GM12873 (cell line): ENCODE data around the gene TOMM6.

Experiments used
- TF ChIP-seq, protein P1 (sequence below): IDR thresholded peaks from 2 replicates; pipeline ENCODE4 v1.5.1; 2012; ENCODE audit warnings: low read depth, mild to moderate bottlenecking, moderate library complexity, low read length, control low read depth; ENCODE audit not compliant: insufficient read depth; ENCODE audit errors: missing control alignments

Gene TOMM6

DNA sequence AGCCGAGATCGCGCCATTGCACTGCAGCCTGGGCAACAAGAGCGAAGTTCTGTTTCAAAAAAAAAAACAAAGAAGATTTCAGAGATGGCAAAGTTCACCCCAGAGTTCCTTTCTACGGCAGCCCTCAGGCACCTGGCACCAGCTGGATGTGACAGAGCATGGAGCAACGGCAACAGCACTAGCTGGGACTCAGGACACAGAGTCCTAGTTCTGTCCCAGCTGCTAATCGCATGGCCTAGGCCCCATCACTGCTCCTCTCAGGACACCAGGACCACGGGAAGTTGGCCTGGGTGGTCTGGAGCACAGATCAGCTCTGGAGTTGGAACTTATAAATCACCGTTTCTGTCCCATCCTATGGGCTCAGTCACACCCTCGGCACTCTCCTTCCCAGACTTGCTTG lies 41.4 kb upstream of the TOMM6 start:
- TF ChIP-seq, protein P1, sequence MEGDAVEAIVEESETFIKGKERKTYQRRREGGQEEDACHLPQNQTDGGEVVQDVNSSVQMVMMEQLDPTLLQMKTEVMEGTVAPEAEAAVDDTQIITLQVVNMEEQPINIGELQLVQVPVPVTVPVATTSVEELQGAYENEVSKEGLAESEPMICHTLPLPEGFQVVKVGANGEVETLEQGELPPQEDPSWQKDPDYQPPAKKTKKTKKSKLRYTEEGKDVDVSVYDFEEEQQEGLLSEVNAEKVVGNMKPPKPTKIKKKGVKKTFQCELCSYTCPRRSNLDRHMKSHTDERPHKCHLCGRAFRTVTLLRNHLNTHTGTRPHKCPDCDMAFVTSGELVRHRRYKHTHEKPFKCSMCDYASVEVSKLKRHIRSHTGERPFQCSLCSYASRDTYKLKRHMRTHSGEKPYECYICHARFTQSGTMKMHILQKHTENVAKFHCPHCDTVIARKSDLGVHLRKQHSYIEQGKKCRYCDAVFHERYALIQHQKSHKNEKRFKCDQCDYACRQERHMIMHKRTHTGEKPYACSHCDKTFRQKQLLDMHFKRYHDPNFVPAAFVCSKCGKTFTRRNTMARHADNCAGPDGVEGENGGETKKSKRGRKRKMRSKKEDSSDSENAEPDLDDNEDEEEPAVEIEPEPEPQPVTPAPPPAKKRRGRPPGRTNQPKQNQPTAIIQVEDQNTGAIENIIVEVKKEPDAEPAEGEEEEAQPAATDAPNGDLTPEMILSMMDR = no peak

DNA sequence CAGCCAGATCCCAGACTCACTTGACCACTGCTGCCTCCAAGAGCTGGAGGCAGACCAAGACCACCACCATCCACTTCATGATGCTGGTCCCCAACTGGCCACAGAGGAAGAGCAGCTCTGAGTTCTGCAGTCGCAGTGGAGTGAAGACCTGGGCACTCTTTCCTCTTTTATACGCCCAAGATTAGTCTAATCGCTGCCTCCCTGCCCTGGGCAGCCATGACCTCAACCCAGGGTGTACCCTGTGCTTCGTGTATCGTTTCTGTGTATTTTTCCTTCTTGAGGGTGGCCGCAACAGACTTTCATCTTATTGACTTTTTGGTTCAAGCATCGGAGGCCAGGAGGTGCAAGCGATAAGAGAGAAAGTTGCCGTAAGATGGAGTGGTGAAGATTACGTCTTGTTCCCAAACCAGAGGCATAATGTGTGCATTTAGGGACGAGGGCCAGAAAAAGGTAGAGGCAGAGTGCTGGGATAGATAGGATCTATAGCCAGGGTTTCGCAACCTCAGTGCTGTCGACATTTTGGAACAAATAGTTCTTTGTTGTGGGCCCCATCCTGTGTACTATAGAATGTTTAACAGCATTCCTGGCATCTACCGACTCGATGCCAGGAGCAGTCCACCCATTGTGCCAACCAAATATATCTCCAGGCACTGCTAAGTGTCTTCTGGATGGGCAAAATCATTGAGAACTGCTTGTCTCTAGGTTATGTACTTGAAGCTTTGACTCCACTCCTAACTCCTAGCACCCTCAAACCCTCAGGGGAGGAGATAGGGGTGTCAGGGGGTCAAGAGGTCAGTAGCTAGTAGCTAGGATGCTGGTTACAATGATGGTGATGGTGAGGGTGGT lies 40.0 kb upstream of the TOMM6 start, which contains the start of gene PGC:
PGC (minus strand) TSS at position 142 of the 846 bp plus-strand sequence; CDS start at position 79, 63 bp downstream.
- TF ChIP-seq, protein P1 = no peak

DNA sequence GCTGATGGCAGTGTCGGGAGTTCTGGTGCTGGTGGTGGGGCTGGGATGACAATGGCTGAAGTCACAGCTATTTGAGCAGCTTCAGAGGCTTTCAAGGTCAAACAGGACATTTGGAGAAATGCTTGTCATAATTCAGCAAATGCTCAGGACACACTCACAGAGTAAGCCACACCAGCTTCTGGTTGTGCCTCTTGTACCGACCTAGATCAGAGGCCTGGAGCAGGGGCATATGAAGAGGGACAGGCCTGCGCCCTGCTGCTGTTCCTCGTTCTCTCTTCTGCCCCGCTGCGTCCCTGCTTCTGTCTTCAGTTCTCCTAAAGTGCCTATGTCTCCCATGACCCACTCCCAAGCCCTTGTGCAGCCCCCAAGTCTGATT lies 39.4 kb upstream of the TOMM6 start:
- TF ChIP-seq, protein P1 = no peak

DNA sequence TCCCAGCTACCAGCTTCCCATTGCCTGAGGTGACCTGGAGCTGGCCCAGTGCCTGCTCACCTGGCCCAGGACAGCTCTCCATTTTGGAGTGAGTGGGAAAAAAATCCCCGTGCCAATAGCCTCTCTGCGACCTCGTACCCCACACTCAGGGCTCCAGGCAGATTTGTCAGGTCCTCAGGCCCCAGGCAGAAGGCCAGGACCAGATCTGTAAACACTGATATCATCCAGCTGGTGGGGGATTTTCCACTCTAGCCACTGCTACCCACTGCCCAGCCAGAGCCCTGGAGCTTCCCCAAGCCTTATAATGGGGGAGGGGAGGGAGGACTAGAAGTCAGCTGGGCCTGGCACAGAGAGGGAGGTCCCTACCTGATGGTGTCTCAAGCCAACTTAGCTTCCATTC lies 39.0 kb upstream of the TOMM6 start:
- TF ChIP-seq, protein P1 = no peak

DNA sequence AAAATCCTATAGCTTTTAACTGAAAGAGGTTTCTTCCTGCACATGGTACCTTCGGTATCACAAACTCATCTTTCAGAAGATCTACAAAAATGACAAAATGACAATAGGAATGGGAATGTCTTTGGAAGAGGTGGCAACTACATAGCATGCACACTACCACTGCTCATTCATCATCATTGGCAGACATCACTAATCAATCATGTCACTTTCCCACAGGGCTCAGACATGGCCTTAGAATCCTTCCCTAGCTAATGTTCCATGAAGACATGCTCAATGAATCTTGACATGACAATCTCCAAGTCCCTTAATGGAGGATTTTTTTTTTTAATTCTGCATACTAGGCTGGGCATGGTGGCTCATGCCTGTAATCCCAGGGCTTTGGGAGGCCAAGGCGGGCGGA lies 37.1 kb upstream of the TOMM6 start:
- TF ChIP-seq, protein P1 = no peak

DNA sequence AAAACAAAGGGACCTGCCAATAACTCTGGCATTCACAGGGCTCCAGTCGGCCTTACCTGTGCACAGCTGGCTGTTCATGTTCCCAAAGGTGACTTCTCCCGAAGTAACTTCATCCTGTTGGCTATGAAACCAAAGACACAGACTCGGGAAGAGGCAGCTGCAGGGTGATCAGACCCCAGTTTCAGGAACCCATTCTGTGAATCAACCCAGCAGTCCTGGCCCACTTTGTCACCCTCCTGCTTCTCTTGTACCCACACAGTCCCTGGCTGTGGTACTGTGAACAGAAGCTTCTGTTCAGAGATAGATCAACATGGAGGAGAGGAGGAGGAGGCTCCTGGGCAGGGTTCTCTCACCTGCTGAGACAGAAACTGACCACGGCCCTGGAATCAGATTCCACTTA lies 31.6 kb upstream of the TOMM6 start:
- TF ChIP-seq, protein P1 = no peak

DNA sequence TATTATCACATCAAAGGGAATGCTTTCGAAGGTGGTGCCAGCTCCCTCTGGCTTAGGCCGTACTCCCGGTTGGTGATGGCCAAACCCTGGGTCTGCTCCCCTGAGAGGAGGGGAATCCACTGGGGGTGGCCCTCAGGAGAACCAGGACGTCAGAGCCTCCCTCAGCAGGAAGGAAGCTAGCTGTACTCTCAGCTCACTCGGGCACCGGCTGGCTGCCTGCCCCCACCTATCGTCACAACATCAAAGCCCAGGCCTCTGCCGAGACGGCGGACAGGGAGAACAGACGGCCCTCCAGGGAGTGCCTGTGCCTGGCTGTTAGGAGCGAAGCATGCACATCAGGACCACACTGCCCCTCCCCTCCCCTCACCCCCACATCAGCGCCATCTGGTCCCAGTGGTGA lies 31.1 kb upstream of the TOMM6 start:
- TF ChIP-seq, protein P1 = no peak
